ENCODE data around the gene GSTCD. TPM values are rescaled to one million over a fixed set of nuclear protein-coding genes. Genes with fewer than 3 reads are reported as not detected.

Gene GSTCD
- total RNA-seq, 1 experiment from 2014 or later, result 22.5 TPM

- ChIA-PET CTCF (no interaction called here), POLR2A (no interaction called here), RAD21 (ENCODE audit: low non-redundant PET in 1 of 2, low total read pairs in 2 of 2, uncharacterized antibody in 2 of 2, unreplicated experiment in 2 of 2) (no interaction called here)
- no peaks in the 10 kb centered on the region for H3K36me3 ChIP-seq (ENCODE audit: control insufficient read depth in 1 of 2, insufficient read depth in 2 of 2, low read length in 2 of 2)
- H2AFZ ChIP-seq (ENCODE audit: low read depth, low read length, poor library complexity, severe bottlenecking), result no peak overlapping the region
- no peaks in the 10 kb centered on the region; a peak in 1 of 4 replicates for H3K4me1 ChIP-seq (ENCODE audit: control insufficient read depth in 1 of 2, insufficient read depth in 2 of 2, low read length in 2 of 2)
- no peaks in the 10 kb centered on the region for H3K27me3 ChIP-seq (ENCODE audit: insufficient read depth, low read length)
- no peak overlapping the region for H3K4me2 ChIP-seq (ENCODE audit: low read length)
- no peak overlapping the region for H3K9ac ChIP-seq (ENCODE audit: low read length)
- DNase-seq (ENCODE audit: low read depth, low spot score) (no peak), ATAC-seq (no peak)
- H3K27ac ChIP-seq (ENCODE audit: low read depth, low read length), result no peak overlapping the region
- H3K9me2 ChIP-seq (ENCODE audit: insufficient read depth), result no peaks in the 10 kb centered on the region
- TF ChIP-seq POLR2AphosphoS5 (IDR thresholded peaks at IDR 0.05; ENCODE audit: low read depth, low read length) (no peak), POLR2A (IDR thresholded peaks at IDR 0.05; ENCODE audit: borderline replicate concordance, extremely low read depth, insufficient read depth, insufficient read length) (no peak), ZFX (IDR thresholded peaks at IDR 0.05) (no peak), SIN3A (IDR thresholded peaks at IDR 0.05; ENCODE audit: low read depth) (no peak), CBX3 (IDR thresholded peaks at IDR 0.05; ENCODE audit: low read depth) (no peak), EZH2phosphoT487 (IDR thresholded peaks at IDR 0.05; ENCODE audit: borderline replicate concordance) (no peak), ATF3 (IDR thresholded peaks at IDR 0.05) (no peak), CTCF (IDR thresholded peaks at IDR 0.05 in 2 of 3, conservative IDR thresholded peaks at IDR 0.05 in 1 of 3; ENCODE audit: borderline replicate concordance in 1 of 3, insufficient read depth in 1 of 3, low read depth in 2 of 3, low read length in 2 of 3) (no peak), ZBTB33 (IDR thresholded peaks at IDR 0.05; ENCODE audit: extremely low read depth, insufficient replicate concordance, low read length) (no peak), SRF (IDR thresholded peaks at IDR 0.05; ENCODE audit: low read depth) (no peak)
- H4K20me1 ChIP-seq (ENCODE audit: insufficient read depth), result no peaks in the 10 kb centered on the region
- no peak overlapping the region for H3K4me3 ChIP-seq (replicated peaks in 1 of 2; ENCODE audit: low read depth in 1 of 2, low read length in 2 of 2)
- BruUV-seq (replicated peaks), result no TSS peak
- intact Hi-C loops (cut with micrococcal nuclease), result no loop called here
- H3K9me3 ChIP-seq (ENCODE audit: control insufficient read depth in 1 of 2, insufficient read depth in 1 of 2, low read depth in 1 of 2, low read length in 2 of 2), result no peaks in the 10 kb centered on the region
- no peaks in the 10 kb centered on the region for H3K79me2 ChIP-seq (ENCODE audit: insufficient read depth, low read length)
Observed at GRCh38 chr4:105843941-105844340, 135.4 kb downstream of the GSTCD start.

Data from HCT116 (cell line).